Astrocyte (in vitro differentiated cells and primary cell): ENCODE data around the gene HEXD. TPM values are rescaled to one million over a fixed set of nuclear protein-coding genes. Genes with fewer than 3 reads are reported as not detected.
"Not testable (repeated sequence)": the region's sequence is repeated elsewhere in the genome, so short reads cannot be mapped to it uniquely, and the experiment has no call there.

Source experiments
- DNase-seq: peaks from one replicate; pipeline ENCODE4 v3.0.0-alpha.2; 2010; ENCODE audit warnings: low read depth
- FAIRE-seq: peaks from 2 replicates; lab custom pipeline; 2011; peaks lifted over from hg19 to GRCh38; lab: Jason Lieb, UNC
- H2AFZ ChIP-seq: 2 replicates; pipeline ENCODE4 v1.6.0; 2012; ENCODE audit warnings: low read depth, low read length, inconsistent platforms
- H3K27ac ChIP-seq: 2 replicates; pipeline ENCODE4 v1.5.1; 2011; ENCODE audit warnings: low read depth, low read length, inconsistent platforms
- H3K27me3 ChIP-seq: 2 replicates; pipeline ENCODE4 v1.6.0; 2011; ENCODE audit warnings: low read length, inconsistent platforms; ENCODE audit not compliant: insufficient read depth
- H3K36me3 ChIP-seq: 2 replicates; pipeline ENCODE4 v1.5.1; 2011; ENCODE audit warnings: low read length, inconsistent platforms; ENCODE audit not compliant: insufficient read depth
- H3K4me1 ChIP-seq: 2 replicates; pipeline ENCODE4 v1.5.1; 2011; ENCODE audit warnings: low read length, inconsistent platforms; ENCODE audit not compliant: insufficient read depth
- H3K4me2 ChIP-seq: 2 replicates; pipeline ENCODE4 v1.6.0; 2012; ENCODE audit warnings: low read length, inconsistent platforms
- H3K4me3 ChIP-seq: 2 replicates; pipeline ENCODE4 v1.5.1; 2011; ENCODE audit warnings: low read depth, mild to moderate bottlenecking, low read length, inconsistent platforms; ENCODE audit not compliant: insufficient read depth
- H3K79me2 ChIP-seq: 2 replicates; pipeline ENCODE4 v1.6.0; 2012; ENCODE audit warnings: mild to moderate bottlenecking, low read length, inconsistent platforms; ENCODE audit not compliant: insufficient read depth
- H3K9ac ChIP-seq: 2 replicates; pipeline ENCODE4 v1.6.0; 2012; ENCODE audit warnings: mild to moderate bottlenecking, low read length, inconsistent platforms
- H3K9me3 ChIP-seq: 2 replicates; pipeline ENCODE4 v1.5.1; 2012; ENCODE audit warnings: low read depth, mild to moderate bottlenecking, low read length, inconsistent platforms; ENCODE audit not compliant: insufficient read depth
- H4K20me1 ChIP-seq: 2 replicates; pipeline ENCODE4 v1.6.0; 2012; ENCODE audit warnings: low read length, inconsistent platforms; ENCODE audit not compliant: insufficient read depth
- H3K27ac Mint-ChIP-seq: one replicate; pipeline ENCODE4 v1.8.0; 2021; ENCODE audit warnings: mild to moderate bottlenecking, mixed read lengths; ENCODE audit not compliant: unreplicated experiment
- H3K27me3 Mint-ChIP-seq: one replicate; pipeline ENCODE4 v1.8.0; 2021; ENCODE audit warnings: low read depth, mixed read lengths; ENCODE audit not compliant: unreplicated experiment
- H3K36me3 Mint-ChIP-seq: one replicate; pipeline ENCODE4 v1.8.0; 2021; ENCODE audit warnings: low read depth, mixed read lengths; ENCODE audit not compliant: unreplicated experiment
- H3K4me1 Mint-ChIP-seq: one replicate; pipeline ENCODE4 v1.8.0; 2021; ENCODE audit warnings: low read depth, mixed read lengths; ENCODE audit not compliant: unreplicated experiment
- H3K4me3 Mint-ChIP-seq: one replicate; pipeline ENCODE4 v1.8.0; 2021; ENCODE audit warnings: mild to moderate bottlenecking, moderate library complexity, mixed read lengths; ENCODE audit not compliant: unreplicated experiment
- H3K9me3 Mint-ChIP-seq: one replicate; pipeline ENCODE4 v1.8.0; 2021; ENCODE audit warnings: mild to moderate bottlenecking, mixed read lengths; ENCODE audit not compliant: unreplicated experiment
- EZH2 ChIP-seq: IDR thresholded peaks from 2 replicates; pipeline ENCODE4 v1.6.1; 2012; ENCODE audit warnings: mild to moderate bottlenecking, low read length, inconsistent platforms; ENCODE audit not compliant: insufficient read depth
- total RNA-seq: library from RNA; stranded (reverse); gene quantifications from 2 replicates; pipeline ENCODE4 v1.2.1, GENCODE V29; 2021
- TF ChIP-seq, protein P1 (sequence below): IDR thresholded peaks from 2 replicates; pipeline ENCODE4 v1.5.1; 2011; ENCODE audit warnings: low read depth, mild to moderate bottlenecking, inconsistent platforms, low read length, moderate library complexity; ENCODE audit not compliant: insufficient read depth

Gene HEXD
- total RNA-seq, 1 donor from 2014 or later = 11.1 TPM

DNA sequence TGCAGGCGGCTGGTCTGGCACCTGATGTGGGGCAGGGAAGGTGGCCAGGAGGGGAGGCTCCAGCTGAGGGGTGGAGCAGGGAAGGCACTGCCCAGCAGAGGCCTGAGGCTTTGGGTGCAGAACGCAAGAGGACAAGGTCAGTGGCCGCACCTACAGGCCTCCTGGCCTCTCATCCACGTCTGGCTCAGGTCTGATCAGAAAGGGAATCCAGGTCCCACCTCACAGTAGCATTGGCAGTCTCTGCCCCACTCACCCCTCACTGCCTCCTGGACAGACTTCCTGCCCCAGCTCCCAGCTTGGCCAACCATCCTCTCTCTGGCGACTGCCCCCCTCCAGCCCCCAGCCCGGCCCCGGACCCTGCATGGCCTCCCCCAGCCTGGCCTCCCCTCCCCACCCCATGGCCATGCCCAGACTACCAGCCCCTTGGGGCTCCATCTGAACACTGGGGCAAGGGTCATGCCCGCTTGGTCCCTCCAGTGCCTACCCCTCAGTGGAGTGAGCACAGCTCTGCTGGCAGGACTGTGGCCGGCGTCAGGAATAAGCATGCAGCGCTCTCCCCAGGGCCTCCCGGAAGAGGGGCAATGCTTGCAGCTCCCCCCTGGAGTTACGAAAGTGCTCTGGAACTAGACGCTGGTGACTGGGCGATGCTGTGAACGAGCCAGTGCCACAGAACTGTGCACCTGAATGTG is 42.0 kb upstream of the HEXD start:
- no peak overlapping the region for H3K27ac Mint-ChIP-seq
- Histone ChIP-seq H3K27me3 (peaks cover 37% of the 10 kb centered on the region), H3K79me2 (no peaks in the 10 kb centered on the region), H4K20me1 (no peaks in the 10 kb centered on the region), H3K4me2 (no peak overlapping the region), H3K4me1 (no peaks in the 10 kb centered on the region), H3K27ac (no peak overlapping the region), H3K9ac (no peak overlapping the region), H3K4me3 (no peak overlapping the region), H3K9me3 (no peaks in the 10 kb centered on the region), H2AFZ (no peak overlapping the region), H3K36me3 (no peaks in the 10 kb centered on the region)
- no peaks in the 10 kb centered on the region for H3K4me1 Mint-ChIP-seq
- no peaks in the 10 kb centered on the region for H3K9me3 Mint-ChIP-seq
- no peak for TF ChIP-seq EZH2
- TF ChIP-seq, protein P1, sequence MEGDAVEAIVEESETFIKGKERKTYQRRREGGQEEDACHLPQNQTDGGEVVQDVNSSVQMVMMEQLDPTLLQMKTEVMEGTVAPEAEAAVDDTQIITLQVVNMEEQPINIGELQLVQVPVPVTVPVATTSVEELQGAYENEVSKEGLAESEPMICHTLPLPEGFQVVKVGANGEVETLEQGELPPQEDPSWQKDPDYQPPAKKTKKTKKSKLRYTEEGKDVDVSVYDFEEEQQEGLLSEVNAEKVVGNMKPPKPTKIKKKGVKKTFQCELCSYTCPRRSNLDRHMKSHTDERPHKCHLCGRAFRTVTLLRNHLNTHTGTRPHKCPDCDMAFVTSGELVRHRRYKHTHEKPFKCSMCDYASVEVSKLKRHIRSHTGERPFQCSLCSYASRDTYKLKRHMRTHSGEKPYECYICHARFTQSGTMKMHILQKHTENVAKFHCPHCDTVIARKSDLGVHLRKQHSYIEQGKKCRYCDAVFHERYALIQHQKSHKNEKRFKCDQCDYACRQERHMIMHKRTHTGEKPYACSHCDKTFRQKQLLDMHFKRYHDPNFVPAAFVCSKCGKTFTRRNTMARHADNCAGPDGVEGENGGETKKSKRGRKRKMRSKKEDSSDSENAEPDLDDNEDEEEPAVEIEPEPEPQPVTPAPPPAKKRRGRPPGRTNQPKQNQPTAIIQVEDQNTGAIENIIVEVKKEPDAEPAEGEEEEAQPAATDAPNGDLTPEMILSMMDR = no peak
- no peaks in the 10 kb centered on the region for H3K36me3 Mint-ChIP-seq
- no peak for FAIRE-seq
- peaks cover 40% of the 10 kb centered on the region for H3K27me3 Mint-ChIP-seq
- no peak for DNase-seq
- H3K4me3 Mint-ChIP-seq = no peak overlapping the region

DNA sequence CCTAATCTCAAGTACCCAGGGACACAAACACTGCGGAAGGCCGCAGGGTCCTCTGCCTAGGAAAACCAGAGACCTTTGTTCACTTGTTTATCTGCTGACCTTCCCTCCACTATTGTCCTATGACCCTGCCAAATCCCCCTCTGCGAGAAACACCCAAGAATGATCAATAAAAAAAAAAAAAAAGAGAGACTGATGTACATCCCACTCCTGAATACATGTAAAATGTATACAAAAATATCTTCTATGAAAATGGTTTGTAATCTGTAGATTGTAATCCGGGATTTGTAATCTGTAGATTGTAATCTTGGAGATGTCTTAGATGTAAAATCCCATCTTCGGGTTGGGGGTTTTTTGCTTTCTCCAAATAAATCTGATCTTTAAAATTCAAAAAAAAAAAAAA is 40.9 kb upstream of the HEXD start:
- H2AFZ ChIP-seq, H4K20me1 ChIP-seq, DNase-seq, H3K4me1 ChIP-seq, H3K9me3 Mint-ChIP-seq, H3K4me3 ChIP-seq, H3K36me3 ChIP-seq, H3K4me2 ChIP-seq, H3K27ac ChIP-seq, H3K27ac Mint-ChIP-seq, H3K79me2 ChIP-seq, H3K4me3 Mint-ChIP-seq, H3K4me1 Mint-ChIP-seq, H3K9ac ChIP-seq, H3K9me3 ChIP-seq, H3K36me3 Mint-ChIP-seq, FAIRE-seq: not testable (repeated sequence)
- H3K27me3 ChIP-seq = peaks cover 36% of the 10 kb centered on the region
- H3K27me3 Mint-ChIP-seq = peaks cover 47% of the 10 kb centered on the region

GRCh38 chr17:82377924-82378740 is 40.0 kb upstream of the HEXD start:
- no peaks in the 10 kb centered on the region for H3K79me2 ChIP-seq
- TF ChIP-seq, protein P1 = no peak
- TF ChIP-seq EZH2 = no peak
- no peak overlapping the region for H2AFZ ChIP-seq
- H3K27me3 Mint-ChIP-seq = peaks cover 41% of the 10 kb centered on the region
- DNase-seq (no peak), FAIRE-seq (no peak)
- no peak overlapping the region for H3K27ac Mint-ChIP-seq
- no peaks in the 10 kb centered on the region for H3K4me1 Mint-ChIP-seq
- no peaks in the 10 kb centered on the region for H3K4me1 ChIP-seq
- peaks cover 29% of the 10 kb centered on the region for H3K27me3 ChIP-seq
- H4K20me1 ChIP-seq = no peaks in the 10 kb centered on the region
- no peak overlapping the region for H3K9ac ChIP-seq
- no peak overlapping the region for H3K4me3 Mint-ChIP-seq
- H3K9me3 Mint-ChIP-seq = no peaks in the 10 kb centered on the region
- no peak overlapping the region for H3K27ac ChIP-seq
- H3K36me3 Mint-ChIP-seq = no peaks in the 10 kb centered on the region
- H3K4me2 ChIP-seq = no peak overlapping the region
- H3K9me3 ChIP-seq = no peaks in the 10 kb centered on the region
- no peaks in the 10 kb centered on the region for H3K36me3 ChIP-seq
- H3K4me3 ChIP-seq = no peak overlapping the region
